OCI-LY3 (cell line): ENCODE results near the gene PACRG.

ENCODE experiments used
- CTCF ChIP-seq: fragments of 200-600, 300-600 bp; sonication (generic); IDR thresholded peaks from 2 replicates; pipeline ENCODE4 v1.5.1; 2014; ENCODE audit warnings: antibody characterized with exemption, low read length, low read depth
- EZH2phosphoT487 ChIP-seq: fragments of 200-600 bp; shearing (Covaris generic); IDR thresholded peaks from 2 replicates; pipeline ENCODE4 v1.6.1; 2018; ENCODE audit warnings: antibody characterized with exemption, mixed run types, low read depth

- TF ChIP-seq EZH2phosphoT487: no peak
- no peak for TF ChIP-seq CTCF
These were observed 556.4 kb downstream of the PACRG start for GRCh38 chr6:163284151-163284550.
